IMR-90 (cell line): Measurements from ENCODE around the gene WDR3.

ENCODE experiments used
- CEBPB ChIP-seq: IDR thresholded peaks from 2 replicates; pipeline ENCODE4 v1.6.1; 2012; ENCODE audit warnings: low read depth, low read length, improper control_type of control experiment
- POLR2A ChIP-seq: IDR thresholded peaks from 2 replicates; pipeline ENCODE4 v1.6.1; 2012; ENCODE audit warnings: mild to moderate bottlenecking, low read depth, low read length
- TF ChIP-seq, protein P1 (sequence below): conservative IDR thresholded peaks from 2 replicates; pipeline ENCODE4 v1.5.1; 2012; ENCODE audit warnings: mild to moderate bottlenecking, low read depth, low read length, improper control_type of control experiment
- TF ChIP-seq, protein P2 (sequence below): fragments of 150-350 bp; IDR thresholded peaks from 2 replicates; pipeline ENCODE4 v1.6.1; 2017; ENCODE audit warnings: mild to moderate bottlenecking, antibody characterized with exemption, low read length, low read depth

DNA sequence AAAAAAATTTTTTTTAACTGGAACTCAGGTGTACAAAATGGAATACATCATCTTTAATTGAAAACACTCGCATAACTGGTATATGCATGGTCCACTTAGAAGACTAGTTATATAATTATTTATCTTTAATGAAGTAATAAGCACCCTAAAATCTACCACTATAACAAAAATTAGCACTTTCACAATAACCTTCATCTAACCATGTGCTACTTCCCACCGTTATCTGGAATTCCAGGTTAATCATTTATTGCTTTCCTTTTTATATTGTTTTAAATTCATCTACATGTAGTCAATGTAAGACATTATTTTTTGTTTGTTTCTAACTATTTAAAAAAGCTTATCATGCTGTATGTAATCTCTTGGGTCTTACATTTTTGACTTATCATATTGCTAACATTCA is 39.1 kb upstream of the WDR3 start:
- TF ChIP-seq, protein P1, sequence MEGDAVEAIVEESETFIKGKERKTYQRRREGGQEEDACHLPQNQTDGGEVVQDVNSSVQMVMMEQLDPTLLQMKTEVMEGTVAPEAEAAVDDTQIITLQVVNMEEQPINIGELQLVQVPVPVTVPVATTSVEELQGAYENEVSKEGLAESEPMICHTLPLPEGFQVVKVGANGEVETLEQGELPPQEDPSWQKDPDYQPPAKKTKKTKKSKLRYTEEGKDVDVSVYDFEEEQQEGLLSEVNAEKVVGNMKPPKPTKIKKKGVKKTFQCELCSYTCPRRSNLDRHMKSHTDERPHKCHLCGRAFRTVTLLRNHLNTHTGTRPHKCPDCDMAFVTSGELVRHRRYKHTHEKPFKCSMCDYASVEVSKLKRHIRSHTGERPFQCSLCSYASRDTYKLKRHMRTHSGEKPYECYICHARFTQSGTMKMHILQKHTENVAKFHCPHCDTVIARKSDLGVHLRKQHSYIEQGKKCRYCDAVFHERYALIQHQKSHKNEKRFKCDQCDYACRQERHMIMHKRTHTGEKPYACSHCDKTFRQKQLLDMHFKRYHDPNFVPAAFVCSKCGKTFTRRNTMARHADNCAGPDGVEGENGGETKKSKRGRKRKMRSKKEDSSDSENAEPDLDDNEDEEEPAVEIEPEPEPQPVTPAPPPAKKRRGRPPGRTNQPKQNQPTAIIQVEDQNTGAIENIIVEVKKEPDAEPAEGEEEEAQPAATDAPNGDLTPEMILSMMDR = no peak
- TF ChIP-seq, protein P2, sequence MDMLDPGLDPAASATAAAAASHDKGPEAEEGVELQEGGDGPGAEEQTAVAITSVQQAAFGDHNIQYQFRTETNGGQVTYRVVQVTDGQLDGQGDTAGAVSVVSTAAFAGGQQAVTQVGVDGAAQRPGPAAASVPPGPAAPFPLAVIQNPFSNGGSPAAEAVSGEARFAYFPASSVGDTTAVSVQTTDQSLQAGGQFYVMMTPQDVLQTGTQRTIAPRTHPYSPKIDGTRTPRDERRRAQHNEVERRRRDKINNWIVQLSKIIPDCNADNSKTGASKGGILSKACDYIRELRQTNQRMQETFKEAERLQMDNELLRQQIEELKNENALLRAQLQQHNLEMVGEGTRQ = no peak
- TF ChIP-seq POLR2A (no peak), CEBPB (no peak)
